ENCODE results near the gene UBE2E2.

The UBE2E2 gene

DNA sequence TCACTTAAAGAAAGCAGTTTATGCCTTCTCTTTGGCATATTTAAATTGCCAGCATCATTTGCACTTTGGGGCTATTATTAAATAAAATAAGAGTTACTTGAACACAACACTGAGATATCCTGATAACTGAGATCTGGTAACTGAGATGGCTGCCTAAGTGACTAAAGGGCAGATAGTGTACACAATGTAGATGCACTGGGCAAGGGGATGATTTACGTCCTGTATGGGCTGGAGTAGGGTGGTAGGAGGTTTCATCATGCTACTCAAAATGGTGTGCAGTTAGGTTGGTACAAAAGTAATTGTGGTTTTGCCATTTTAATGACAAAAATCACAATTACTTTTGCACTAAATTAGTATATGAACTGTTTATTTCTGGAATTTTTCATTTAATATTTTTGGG, 196.1 kb downstream of the UBE2E2 start:
- H3K9me2 ChIP-seq (replicated peaks; ENCODE audit: low read depth, low read length), result no peaks in the 10 kb centered on the region
- no peaks in the 10 kb centered on the region for H3K9me3 ChIP-seq (ENCODE audit: insufficient read depth, low read depth, low read length)
- H3K4me3 ChIP-seq (ENCODE audit: low read length, poor library complexity, severe bottlenecking), result no peak overlapping the region
- H3K79me2 ChIP-seq (ENCODE audit: insufficient read depth, low read length), result no peaks in the 10 kb centered on the region
- no peak overlapping the region for H3K9ac ChIP-seq (ENCODE audit: low read depth, low read length, poor library complexity, severe bottlenecking)
- H3K27me3 ChIP-seq (ENCODE audit: insufficient read depth, low read length, poor library complexity, severe bottlenecking), result no peaks in the 10 kb centered on the region
- H3K4me1 ChIP-seq (ENCODE audit: insufficient read depth, low read length, poor library complexity, severe bottlenecking), result peaks cover 38% of the 10 kb centered on the region
- no peak overlapping the region for H2AFZ ChIP-seq (ENCODE audit: low read length)
- no peak for TF ChIP-seq EZH2phosphoT487 (IDR thresholded peaks at IDR 0.05; ENCODE audit: borderline replicate concordance)
- TF ChIP-seq, protein P1, sequence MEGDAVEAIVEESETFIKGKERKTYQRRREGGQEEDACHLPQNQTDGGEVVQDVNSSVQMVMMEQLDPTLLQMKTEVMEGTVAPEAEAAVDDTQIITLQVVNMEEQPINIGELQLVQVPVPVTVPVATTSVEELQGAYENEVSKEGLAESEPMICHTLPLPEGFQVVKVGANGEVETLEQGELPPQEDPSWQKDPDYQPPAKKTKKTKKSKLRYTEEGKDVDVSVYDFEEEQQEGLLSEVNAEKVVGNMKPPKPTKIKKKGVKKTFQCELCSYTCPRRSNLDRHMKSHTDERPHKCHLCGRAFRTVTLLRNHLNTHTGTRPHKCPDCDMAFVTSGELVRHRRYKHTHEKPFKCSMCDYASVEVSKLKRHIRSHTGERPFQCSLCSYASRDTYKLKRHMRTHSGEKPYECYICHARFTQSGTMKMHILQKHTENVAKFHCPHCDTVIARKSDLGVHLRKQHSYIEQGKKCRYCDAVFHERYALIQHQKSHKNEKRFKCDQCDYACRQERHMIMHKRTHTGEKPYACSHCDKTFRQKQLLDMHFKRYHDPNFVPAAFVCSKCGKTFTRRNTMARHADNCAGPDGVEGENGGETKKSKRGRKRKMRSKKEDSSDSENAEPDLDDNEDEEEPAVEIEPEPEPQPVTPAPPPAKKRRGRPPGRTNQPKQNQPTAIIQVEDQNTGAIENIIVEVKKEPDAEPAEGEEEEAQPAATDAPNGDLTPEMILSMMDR (conservative IDR thresholded peaks at IDR 0.05; ENCODE audit: low read length), result no peak
- H4K20me1 ChIP-seq (ENCODE audit: insufficient read depth, low read length, poor library complexity, severe bottlenecking), result no peaks in the 10 kb centered on the region
- H3K36me3 ChIP-seq (ENCODE audit: insufficient read depth, low read length), result no peaks in the 10 kb centered on the region
- H3K4me2 ChIP-seq (ENCODE audit: low read depth, low read length, poor library complexity, severe bottlenecking), result no peak overlapping the region
- H3F3A ChIP-seq (ENCODE audit: low read depth), result no peaks in the 10 kb centered on the region; the same call in 1 of the 2 replicates

DNA sequence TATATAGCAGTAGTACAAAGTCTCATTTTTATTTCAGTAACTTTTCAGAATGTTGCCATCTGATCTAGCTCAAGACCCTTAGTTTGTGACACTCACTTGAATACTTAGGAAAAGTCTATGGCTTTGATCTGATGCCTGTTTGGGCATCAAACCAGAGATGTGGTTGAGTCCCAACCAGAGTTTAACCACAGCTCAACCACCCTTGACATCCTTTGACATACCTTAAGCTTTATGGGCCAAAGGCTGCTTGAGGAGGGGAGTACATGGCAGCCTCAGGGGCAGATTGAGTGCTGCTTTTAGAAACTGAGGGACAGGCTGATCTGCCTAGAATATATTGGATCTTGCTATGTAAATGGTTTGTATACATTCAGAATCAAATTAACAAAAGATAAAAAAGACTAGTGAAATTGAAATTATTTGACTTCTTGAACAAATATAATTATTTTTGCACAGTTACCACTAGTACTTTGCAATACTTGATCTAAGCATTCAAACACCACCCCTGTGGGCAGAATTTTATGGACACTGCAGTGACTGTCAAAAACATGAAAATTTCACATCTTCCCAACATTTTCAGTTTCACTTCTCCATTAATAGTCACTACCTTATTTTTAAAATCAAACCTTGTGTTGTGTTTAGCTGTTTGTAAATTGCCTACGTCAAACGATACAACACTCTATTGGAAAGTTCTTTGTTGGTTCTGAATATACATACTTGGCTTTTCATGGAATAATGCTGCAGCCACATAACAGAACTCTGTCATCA, 199.8 kb downstream of the UBE2E2 start:
- Histone ChIP-seq H3K9me2 (replicated peaks; ENCODE audit: low read depth, low read length) (no peaks in the 10 kb centered on the region), H3K4me2 (ENCODE audit: low read depth, low read length, poor library complexity, severe bottlenecking) (peak overlapping the region; percentile 17), H3K27me3 (ENCODE audit: insufficient read depth, low read length, poor library complexity, severe bottlenecking) (no peaks in the 10 kb centered on the region), H3F3A (ENCODE audit: low read depth) (no peaks in the 10 kb centered on the region; the same call in 1 of the 2 replicates), H3K36me3 (ENCODE audit: insufficient read depth, low read length) (no peaks in the 10 kb centered on the region), H2AFZ (ENCODE audit: low read length) (no peak overlapping the region), H3K79me2 (ENCODE audit: insufficient read depth, low read length) (no peaks in the 10 kb centered on the region), H3K4me3 (ENCODE audit: low read length, poor library complexity, severe bottlenecking) (no peak overlapping the region), H3K9ac (ENCODE audit: low read depth, low read length, poor library complexity, severe bottlenecking) (no peak overlapping the region), H4K20me1 (ENCODE audit: insufficient read depth, low read length, poor library complexity, severe bottlenecking) (peaks cover 5% of the 10 kb centered on the region), H3K9me3 (ENCODE audit: insufficient read depth, low read depth, low read length) (no peaks in the 10 kb centered on the region), H3K4me1 (ENCODE audit: insufficient read depth, low read length, poor library complexity, severe bottlenecking) (peaks cover 40% of the 10 kb centered on the region)
- no peak for TF ChIP-seq EZH2phosphoT487 (IDR thresholded peaks at IDR 0.05; ENCODE audit: borderline replicate concordance)
- TF ChIP-seq, protein P1 (conservative IDR thresholded peaks at IDR 0.05; ENCODE audit: low read length), result no peak

DNA sequence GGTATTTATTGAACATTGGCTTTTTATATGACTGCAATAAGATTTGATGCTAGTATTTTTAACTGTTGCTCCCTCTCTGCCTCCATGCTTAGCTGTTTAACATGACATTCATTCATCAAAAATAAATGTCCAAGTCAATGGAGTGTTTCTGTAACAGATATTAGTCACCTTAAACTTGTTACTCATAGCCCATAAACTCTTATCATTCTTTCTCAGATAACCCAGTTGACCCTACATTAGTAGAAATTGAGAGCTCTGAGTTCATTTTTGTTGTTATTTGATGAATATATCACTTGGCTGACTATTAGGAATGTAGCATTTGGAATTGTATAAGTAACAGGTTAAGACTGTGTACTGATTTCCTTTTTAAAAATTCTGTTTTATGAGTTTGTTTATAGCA, 201.1 kb downstream of the UBE2E2 start:
- Histone ChIP-seq H3K4me3 (ENCODE audit: low read length, poor library complexity, severe bottlenecking) (no peak overlapping the region), H4K20me1 (ENCODE audit: insufficient read depth, low read length, poor library complexity, severe bottlenecking) (peaks cover 5% of the 10 kb centered on the region), H3K9me3 (ENCODE audit: insufficient read depth, low read depth, low read length) (no peaks in the 10 kb centered on the region)

More for the DNA sequence above, 201.1 kb downstream of the UBE2E2 start:
- Histone ChIP-seq H3K27me3 (ENCODE audit: insufficient read depth, low read length, poor library complexity, severe bottlenecking) (no peaks in the 10 kb centered on the region), H3K9me2 (replicated peaks; ENCODE audit: low read depth, low read length) (no peaks in the 10 kb centered on the region), H3K4me1 (ENCODE audit: insufficient read depth, low read length, poor library complexity, severe bottlenecking) (peaks cover 36% of the 10 kb centered on the region), H3F3A (ENCODE audit: low read depth) (no peaks in the 10 kb centered on the region), H3K4me2 (ENCODE audit: low read depth, low read length, poor library complexity, severe bottlenecking) (no peak overlapping the region), H2AFZ (ENCODE audit: low read length) (no peak overlapping the region), H3K36me3 (ENCODE audit: insufficient read depth, low read length) (no peaks in the 10 kb centered on the region), H3K9ac (ENCODE audit: low read depth, low read length, poor library complexity, severe bottlenecking) (no peak overlapping the region), H3K79me2 (ENCODE audit: insufficient read depth, low read length) (no peaks in the 10 kb centered on the region)
- TF ChIP-seq, protein P1 (conservative IDR thresholded peaks at IDR 0.05; ENCODE audit: low read length), result no peak
- no peak for TF ChIP-seq EZH2phosphoT487 (IDR thresholded peaks at IDR 0.05; ENCODE audit: borderline replicate concordance)
